GM19351 (cell line): Measurements from ENCODE around the gene SEBOX.

Experiments used
- ATAC-seq: cut with Tn5 transposase; IDR thresholded peaks from one replicate; pipeline ENCODE4 v1.9.1; 2021; ENCODE audit warnings: mild to moderate bottlenecking, moderate library complexity; ENCODE audit not compliant: unreplicated experiment

Gene SEBOX

GRCh38 chr17:28394337-28395116, 29.5 kb upstream of the SEBOX start:
- no peak for ATAC-seq

DNA sequence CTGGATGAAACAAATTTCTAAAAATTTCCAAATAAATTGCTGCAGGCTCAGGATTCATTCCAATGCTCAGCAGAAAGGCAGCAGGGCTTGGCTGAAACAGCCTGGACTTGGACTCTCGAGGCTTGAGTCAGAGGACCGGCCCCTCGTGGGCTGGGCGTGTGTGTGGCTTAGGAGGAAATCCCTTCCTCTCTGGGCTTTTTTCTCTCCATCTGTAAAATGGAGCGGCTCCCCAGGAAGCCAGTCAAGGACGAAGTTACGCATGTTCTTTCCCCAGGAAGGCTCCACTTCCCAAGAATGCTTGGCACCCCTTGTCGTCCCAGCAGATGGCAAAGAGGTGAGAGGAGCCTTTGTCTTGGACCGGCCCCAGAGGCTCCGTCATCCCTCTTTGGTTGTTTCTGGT, 27.5 kb upstream of the SEBOX start:
- ATAC-seq: no peak

DNA sequence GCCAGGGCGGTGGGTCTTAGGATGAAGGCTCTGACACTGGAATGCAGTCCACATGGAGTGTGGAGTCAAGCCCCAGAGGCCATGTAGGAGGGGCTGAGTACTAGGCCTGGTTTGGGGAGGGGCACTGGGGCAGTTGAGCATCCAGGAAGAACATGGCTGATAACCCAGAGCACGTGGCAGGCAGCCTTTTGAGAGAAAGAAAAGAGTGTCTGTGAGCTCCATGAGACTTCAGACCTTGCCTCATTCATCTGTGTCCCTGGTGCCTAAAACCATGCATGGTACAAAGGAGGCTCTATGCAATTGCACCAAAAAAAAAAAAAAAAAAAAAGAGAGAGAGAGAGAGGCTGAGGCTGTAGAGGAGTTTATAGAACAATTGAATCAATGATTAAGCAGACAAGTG, 26.4 kb upstream of the SEBOX start:
- no peak for ATAC-seq

DNA sequence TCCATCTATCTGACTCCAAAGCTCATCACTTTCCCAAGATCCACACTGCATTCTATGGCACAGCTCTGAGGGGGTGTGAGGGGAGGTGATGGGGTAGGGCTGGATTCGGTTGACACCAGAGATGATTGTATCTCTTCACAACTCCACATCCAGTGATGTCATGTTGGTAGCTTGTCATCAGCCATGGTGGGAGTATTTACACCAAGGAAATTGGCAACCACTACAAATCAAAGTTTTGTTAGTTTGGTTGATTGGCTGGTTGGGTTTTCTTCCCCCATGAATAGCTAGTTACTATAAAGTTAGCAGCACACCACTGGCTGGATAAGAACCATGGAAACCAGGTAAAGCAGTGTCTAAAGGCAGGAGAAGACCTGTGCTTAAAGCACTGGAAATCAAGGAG, 26.0 kb upstream of the SEBOX start:
- no peak for ATAC-seq

DNA sequence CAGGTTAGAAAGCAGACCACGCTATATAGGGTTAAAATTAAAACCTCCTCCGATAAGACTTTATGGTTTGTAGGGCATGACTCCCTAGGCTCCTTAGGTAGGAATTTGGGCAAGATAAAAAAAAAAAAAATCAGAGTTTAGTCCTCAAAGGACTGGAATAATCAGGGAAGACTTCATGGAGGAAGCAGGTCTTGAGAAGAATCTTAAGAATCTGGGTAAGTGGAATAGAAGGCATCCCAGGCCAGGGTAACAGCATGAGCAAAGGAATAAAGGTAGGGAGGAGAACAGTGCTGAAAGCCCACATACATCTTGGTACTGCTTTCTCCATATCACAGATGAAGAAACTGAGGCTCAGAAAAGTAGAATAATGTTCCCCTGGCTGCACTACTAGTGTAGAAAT, 25.6 kb upstream of the SEBOX start:
- no peak for ATAC-seq

DNA sequence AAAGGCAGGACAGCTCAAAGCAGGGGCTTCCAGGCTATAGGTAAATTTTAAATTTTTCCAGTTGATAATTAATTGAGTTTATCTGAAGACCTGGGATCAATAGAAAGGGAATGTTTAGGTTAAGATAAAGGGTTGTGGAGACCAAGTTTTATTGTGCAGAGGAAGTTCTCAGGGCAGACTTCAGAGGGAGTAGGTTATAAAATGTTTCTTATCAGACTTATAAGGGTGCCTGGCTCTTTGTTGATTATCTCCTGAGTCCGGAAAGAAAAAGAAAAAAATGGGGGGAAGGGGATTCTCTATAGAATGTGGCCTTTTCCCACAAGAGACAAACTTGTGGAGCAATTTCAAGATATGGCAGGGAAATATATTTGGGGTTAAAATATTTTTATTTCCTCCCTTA, 25.1 kb upstream of the SEBOX start:
- ATAC-seq: no peak

GRCh38 chr17:28388106-28388505, 23.1 kb upstream of the SEBOX start:
- ATAC-seq: no peak

GRCh38 chr17:28386391-28386790, 21.4 kb upstream of the SEBOX start:
- ATAC-seq: no peak

GRCh38 chr17:28385406-28385805, 20.4 kb upstream of the SEBOX start:
- ATAC-seq: no peak

DNA sequence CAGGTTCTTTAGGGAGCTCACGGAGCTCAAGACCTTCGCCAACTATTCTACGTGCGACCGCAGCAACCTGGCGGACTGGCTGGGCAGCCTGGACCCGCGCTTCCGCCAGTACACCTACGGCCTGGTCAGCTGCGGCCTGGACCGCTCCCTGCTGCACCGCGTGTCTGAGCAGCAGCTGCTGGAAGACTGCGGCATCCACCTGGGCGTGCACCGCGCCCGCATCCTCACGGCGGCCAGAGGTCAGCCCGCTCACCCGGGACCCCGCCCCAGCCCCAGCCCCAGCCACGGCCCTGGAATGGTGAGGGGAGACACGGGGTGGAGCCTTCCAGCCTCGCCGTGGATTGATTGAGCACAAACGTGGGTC, 20.0 kb upstream of the SEBOX start:
- peak; percentile 28 for ATAC-seq

GRCh38 chr17:28384281-28385036, 19.5 kb upstream of the SEBOX start:
- ATAC-seq: peak; percentile 72

GRCh38 chr17:28381141-28381825, 16.3 kb upstream of the SEBOX start:
- ATAC-seq: no peak

DNA sequence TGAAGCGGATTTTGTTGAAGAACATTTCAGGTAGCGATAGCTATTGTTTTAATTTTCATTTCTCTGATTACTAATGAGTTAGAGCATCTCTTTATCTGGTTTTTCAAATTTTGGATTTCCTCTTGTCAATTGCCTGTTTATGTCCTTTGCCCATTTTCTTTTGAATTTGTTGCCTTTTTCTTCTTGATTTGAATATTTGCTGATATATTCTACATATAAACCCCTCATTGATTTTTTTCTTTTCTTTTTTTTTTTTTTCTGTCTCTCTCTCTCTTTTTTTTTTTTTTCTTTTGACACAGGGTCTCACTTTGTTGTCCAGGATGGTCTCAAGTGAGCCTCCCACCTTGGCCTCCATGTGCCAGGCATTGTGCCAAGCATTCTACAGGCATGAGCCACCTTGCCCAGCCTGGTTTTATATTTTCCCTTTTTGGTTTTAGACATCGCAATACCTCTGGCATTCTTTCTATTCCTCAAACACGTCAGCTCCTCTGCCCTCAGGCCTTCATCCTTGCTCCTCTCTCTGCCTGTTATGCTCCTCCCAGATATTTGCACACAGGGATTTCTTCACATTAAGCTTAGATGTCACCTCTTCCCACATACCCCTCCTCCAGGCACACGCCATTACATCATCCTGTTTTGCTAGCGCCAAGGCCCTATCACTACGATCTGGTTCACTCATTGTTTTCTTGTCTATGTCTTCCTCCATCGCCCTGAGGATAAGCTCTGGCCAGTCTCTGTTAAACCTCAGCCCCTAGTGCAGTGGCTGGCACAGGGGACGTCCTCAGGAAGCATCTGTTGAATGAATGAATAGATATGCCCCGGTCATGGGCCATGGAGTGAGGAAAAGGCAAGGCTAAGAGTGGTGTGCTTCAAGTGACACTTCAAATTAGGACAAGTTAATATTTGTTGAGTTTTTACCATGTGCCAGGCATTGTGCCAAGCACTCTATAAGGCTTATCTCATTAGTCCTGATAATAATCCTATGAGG, 15.1 kb upstream of the SEBOX start:
- no peak for ATAC-seq

GRCh38 chr17:28372945-28373274, 7.9 kb upstream of the SEBOX start:
- ATAC-seq: no peak

- ATAC-seq: peak; percentile 9
Measured at GRCh38 chr17:28372203-28372944, 7.4 kb upstream of the SEBOX start.

GRCh38 chr17:28371245-28372202, 6.5 kb upstream of the SEBOX start, which contains the start of gene SARM1:
SARM1 (plus strand) TSS chr17:28371694; CDS start chr17:28372033, 339 bp downstream.
- ATAC-seq: peak; percentile 81

- ATAC-seq: no peak
Measured at GRCh38 chr17:28370744-28371103, 5.7 kb upstream of the SEBOX start.

DNA sequence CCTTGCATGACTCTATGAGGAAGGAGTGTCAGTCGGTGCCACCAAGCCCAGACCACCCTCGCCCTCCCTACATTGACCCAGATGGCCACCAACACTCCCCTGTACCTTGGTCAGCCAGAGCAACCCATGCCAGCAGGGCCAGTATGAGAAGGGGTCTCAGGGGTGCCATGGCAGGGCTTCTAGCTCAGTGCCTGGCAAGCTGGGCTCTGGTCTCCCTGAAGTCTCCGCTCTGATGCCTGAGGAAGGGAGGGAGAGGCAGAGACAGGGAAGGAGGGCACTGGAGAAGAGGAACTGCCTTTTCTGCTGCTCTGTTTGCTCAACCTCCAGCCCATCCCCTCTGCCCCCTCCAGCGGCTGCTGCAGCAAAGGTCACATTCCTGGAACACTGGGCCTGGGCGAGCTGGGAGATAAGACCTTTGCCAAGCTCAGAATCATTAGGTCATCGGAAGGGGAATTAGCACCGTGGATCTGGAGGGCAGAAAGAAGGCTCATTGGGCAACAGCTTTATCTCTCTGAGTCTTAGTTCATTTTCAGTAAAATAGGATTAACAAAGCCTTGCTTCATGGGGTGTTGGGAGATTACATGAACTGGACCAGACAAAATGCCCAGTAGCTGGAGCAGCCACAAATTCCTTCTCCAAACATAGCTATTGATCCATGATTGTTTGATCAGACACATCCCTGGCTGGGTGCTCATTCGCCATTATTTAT, 5.2 kb upstream of the SEBOX start, which contains the start of gene VTN:
Gene VTN, minus strand, starts transcription at position 273 of the 709 bp plus-strand sequence. Its CDS starts 104 bp downstream, at position 169.
- no peak for ATAC-seq
